Natural killer cell (primary cell): ENCODE measurements around the gene MAST4. TPM values are rescaled to one million over a fixed set of nuclear protein-coding genes. Genes with fewer than 3 reads are reported as not detected.

ENCODE experiments used
- ATAC-seq, 3 donors: fragments of 150-1000 bp in 2 of 3; fragments of 200-7000 bp in 1 of 3; cut with Tn5 transposase; 1 replicate in 1 of 3; 2 replicates in 2 of 3; pipeline ENCODE4 v1.10.0; 2021; ENCODE audit warnings: mild to moderate bottlenecking in 2 of 3, moderate library complexity in 2 of 3
- DNase-seq, 2 donors: peaks; one replicate each; pipeline versions ENCODE4 v3.0.0 to v3.0.0-alpha.2; 2013 to 2021; ENCODE audit warnings: mixed read lengths in 1 of 2
- H3K27ac ChIP-seq: one replicate; pipeline ENCODE4 v1.5.1; 2013; ENCODE audit warnings: mild to moderate bottlenecking, low read length
- H3K27me3 ChIP-seq: one replicate; pipeline ENCODE4 v1.6.1; 2013; ENCODE audit warnings: low read length; ENCODE audit not compliant: control insufficient read depth, insufficient read depth
- H3K36me3 ChIP-seq: one replicate; pipeline ENCODE4 v1.6.1; 2013; ENCODE audit warnings: low read length; ENCODE audit not compliant: control insufficient read depth, insufficient read depth
- H3K4me1 ChIP-seq: one replicate; pipeline ENCODE4 v1.6.1; 2013; ENCODE audit warnings: low read length; ENCODE audit not compliant: control insufficient read depth, insufficient read depth
- H3K4me3 ChIP-seq: one replicate; pipeline ENCODE4 v1.5.1; 2013; ENCODE audit warnings: low read length
- H3K9me3 ChIP-seq: one replicate; pipeline ENCODE4 v1.6.1; 2013; ENCODE audit warnings: low read length; ENCODE audit not compliant: control insufficient read depth, insufficient read depth
- H3K27ac Mint-ChIP-seq, 2 donors: one replicate each; pipeline ENCODE4 v1.8.0; 2022; ENCODE audit warnings: mild to moderate bottlenecking in 2 of 2, mixed read lengths in 2 of 2, moderate library complexity in 1 of 2
- H3K27me3 Mint-ChIP-seq, 2 donors: one replicate each; pipeline ENCODE4 v1.8.0; 2022; ENCODE audit warnings: low read depth in 2 of 2, mixed read lengths in 2 of 2
- H3K36me3 Mint-ChIP-seq: one replicate; pipeline ENCODE4 v1.8.0; 2022; ENCODE audit warnings: mixed read lengths
- H3K4me1 Mint-ChIP-seq, 2 donors: one replicate each; pipeline ENCODE4 v1.8.0; 2022; ENCODE audit warnings: mixed read lengths in 2 of 2
- H3K4me3 Mint-ChIP-seq: one replicate; pipeline ENCODE4 v1.8.0; 2022; ENCODE audit warnings: mild to moderate bottlenecking, moderate library complexity, mixed read lengths
- H3K9me3 Mint-ChIP-seq, 2 donors: one replicate each; pipeline ENCODE4 v1.8.0; 2022; ENCODE audit warnings: mixed read lengths in 2 of 2
- CTCF ChIP-seq: fragments of 200-600 bp; IDR thresholded peaks from one replicate; pipeline ENCODE4 v1.8.0; 2022; ENCODE audit warnings: antibody characterized with exemption
- WGBS: methylation state at CpG from one replicate; pipeline ENCODE4 v1.1.7; 2013; ENCODE audit warnings: missing lambda C conversion rate; ENCODE audit not compliant: insufficient coverage; 5-methylcytosine and 5-hydroxymethylcytosine counted together
- intact Hi-C: fragments of 100-400 bp; cut with micrococcal nuclease; formaldehyde crosslinking; loops from one replicate; pipeline ENCODE4 v1.14.2; 2022
- total RNA-seq, 4 donors: library from RNA; stranded (reverse); fragments of 120-200 nt in 1 of 4; gene quantifications; one replicate each; pipeline versions ENCODE4 v1.2.3 to v1.2.4, GENCODE V29; 2013 to 2022

The MAST4 gene
- total RNA-seq, 3 donors from 2014 or later (not counting 1 experiment from before 2014, with no cell fraction given): 6.5 to 14.1 (median 12.7) TPM

GRCh38 chr5:67029481-67029880, 433.3 kb downstream of the MAST4 start:
- Mint-ChIP-seq H3K9me3 (no peaks in the 10 kb centered on the region), H3K4me3 (no peak overlapping the region), H3K36me3 (no peaks in the 10 kb centered on the region), H3K27ac (no peak overlapping the region), H3K4me1 (peaks cover 8% of the 10 kb centered on the region in 2 donors), H3K27me3 (no peaks in the 10 kb centered on the region)
- intact Hi-C loops: no loop called here
- Histone ChIP-seq H3K36me3 (no peaks in the 10 kb centered on the region), H3K27ac (no peak overlapping the region), H3K27me3 (no peaks in the 10 kb centered on the region), H3K4me3 (no peak overlapping the region), H3K4me1 (no peaks in the 10 kb centered on the region), H3K9me3 (no peaks in the 10 kb centered on the region)
- DNase-seq (no peak), ATAC-seq (no peak)
- no peak for TF ChIP-seq CTCF

- H3K4me1 ChIP-seq: no peaks in the 10 kb centered on the region
- H3K4me3 ChIP-seq: no peak overlapping the region
- no peaks in the 10 kb centered on the region for H3K36me3 ChIP-seq
- TF ChIP-seq CTCF: no peak
- Mint-ChIP-seq H3K4me1 (peaks cover 8% of the 10 kb centered on the region in 2 donors), H3K27ac (no peak overlapping the region), H3K9me3 (no peaks in the 10 kb centered on the region), H3K27me3 (no peaks in the 10 kb centered on the region), H3K36me3 (no peaks in the 10 kb centered on the region), H3K4me3 (no peak overlapping the region)
- no peaks in the 10 kb centered on the region for H3K27me3 ChIP-seq
- ATAC-seq (no peak), DNase-seq (no peak)
- 60% methylated on average over 1 of the region's 2 CpGs for WGBS
- intact Hi-C loops: no loop called here
- no peaks in the 10 kb centered on the region for H3K9me3 ChIP-seq
- H3K27ac ChIP-seq: no peak overlapping the region
These were observed 434.3 kb downstream of the MAST4 start for GRCh38 chr5:67030289-67031056.

- no peak overlapping the region for H3K4me3 Mint-ChIP-seq
- Histone ChIP-seq H3K4me3 (no peak overlapping the region), H3K4me1 (no peaks in the 10 kb centered on the region), H3K27ac (no peak overlapping the region), H3K36me3 (no peaks in the 10 kb centered on the region), H3K9me3 (no peaks in the 10 kb centered on the region), H3K27me3 (no peaks in the 10 kb centered on the region)
- H3K9me3 Mint-ChIP-seq: no peaks in the 10 kb centered on the region
- peaks cover 8% of the 10 kb centered on the region in 2 donors for H3K4me1 Mint-ChIP-seq
- H3K27me3 Mint-ChIP-seq: no peaks in the 10 kb centered on the region
- H3K36me3 Mint-ChIP-seq: no peaks in the 10 kb centered on the region
- no peak overlapping the region for H3K27ac Mint-ChIP-seq
- intact Hi-C loops: no loop called here
- ATAC-seq (no peak), DNase-seq (no peak)
- no peak for TF ChIP-seq CTCF
- 62% methylated on average over 3 of the region's 3 CpGs for WGBS
These were observed 434.9 kb downstream of the MAST4 start for GRCh38 chr5:67031057-67031443.

- DNase-seq (no peak), ATAC-seq (no peak)
- Mint-ChIP-seq H3K36me3 (no peaks in the 10 kb centered on the region), H3K27me3 (no peaks in the 10 kb centered on the region), H3K27ac (no peak overlapping the region), H3K4me1 (peaks cover 8 to 15% of the 10 kb centered on the region in 2 donors), H3K9me3 (no peaks in the 10 kb centered on the region), H3K4me3 (no peak overlapping the region)
- intact Hi-C loops: no loop called here
- H3K9me3 ChIP-seq: no peaks in the 10 kb centered on the region
- no peaks in the 10 kb centered on the region for H3K4me1 ChIP-seq
- no peak overlapping the region for H3K27ac ChIP-seq
- H3K36me3 ChIP-seq: no peaks in the 10 kb centered on the region
- 40% methylated on average over 3 of the region's 3 CpGs for WGBS
- no peak overlapping the region for H3K4me3 ChIP-seq
- TF ChIP-seq CTCF: no peak
- no peaks in the 10 kb centered on the region for H3K27me3 ChIP-seq
These were observed 435.5 kb downstream of the MAST4 start for GRCh38 chr5:67031692-67032091.
